OCI-LY7 (cell line): ENCODE measurements around the gene SIK3. TPM values are rescaled to one million over a fixed set of nuclear protein-coding genes. Genes with fewer than 3 reads are reported as not detected.

Source experiments
- BruUV-seq: library from RNA; stranded (reverse); fragments of 400-500 nt; replicated peaks from 2 replicates; lab custom pipeline; 2021; lab: Mats Ljungman, UMichigan
- CTCF ChIA-PET: fragments of 300-600 bp; sonication (Branson Sonifier 250); formaldehyde crosslinking; loops from one replicate; lab custom pipeline; 2022; ENCODE audit warnings: antibody characterized with exemption; ENCODE audit not compliant: unreplicated experiment; lab: Charles Lee
- POLR2A ChIA-PET: fragments of 300-600 bp; sonication (Branson Sonifier 250); formaldehyde crosslinking; loops from one replicate; lab custom pipeline; 2022; ENCODE audit warnings: antibody characterized with exemption; lab: Charles Lee
- DNase-seq: peaks from one replicate; pipeline ENCODE4 v3.0.0-alpha.2; 2015; ENCODE audit warnings: low spot score
- H2AFZ ChIP-seq: fragments of 200-600 bp; sonication (generic), shearing (Covaris generic); 2 replicates; pipeline ENCODE4 v1.6.1; 2014; ENCODE audit warnings: mild to moderate bottlenecking, antibody characterized with exemption, low read length, moderate library complexity
- H3K27ac ChIP-seq: fragments of 200-600 bp; sonication (generic); 2 replicates; pipeline ENCODE4 v1.5.1; 2014; ENCODE audit warnings: mixed run types, low read depth, mild to moderate bottlenecking, moderate library complexity, low read length, inconsistent platforms; ENCODE audit not compliant: poor library complexity, severe bottlenecking
- H3K36me3 ChIP-seq: fragments of 200-600 bp; sonication (generic); 2 replicates; pipeline ENCODE4 v1.6.1; 2014; ENCODE audit warnings: mild to moderate bottlenecking, antibody characterized with exemption, low read length, moderate library complexity, mixed read lengths; ENCODE audit not compliant: insufficient read depth
- H3K4me1 ChIP-seq: fragments of 200-600 bp; sonication (generic); 2 replicates; pipeline ENCODE4 v1.5.1; 2014; ENCODE audit warnings: mild to moderate bottlenecking, low read length; ENCODE audit not compliant: insufficient read depth, poor library complexity, severe bottlenecking
- H3K4me2 ChIP-seq: fragments of 200-600 bp; sonication (generic); 2 replicates; pipeline ENCODE4 v1.6.1; 2014; ENCODE audit warnings: mild to moderate bottlenecking, low read length
- H3K4me3 ChIP-seq: fragments of 200-600 bp; sonication (generic); 2 replicates; pipeline ENCODE4 v1.5.1; 2014; ENCODE audit warnings: mild to moderate bottlenecking, low read depth, low read length; ENCODE audit not compliant: poor library complexity, severe bottlenecking
- H3K79me2 ChIP-seq: fragments of 200-600 bp; sonication (generic); 2 replicates; pipeline ENCODE4 v1.6.1; 2016; ENCODE audit warnings: low read depth, mild to moderate bottlenecking, low read length, moderate library complexity, mixed read lengths; ENCODE audit not compliant: insufficient read depth
- H3K9me2 ChIP-seq: fragments of 200-600 bp; sonication (generic); 2 replicates; pipeline ENCODE4 v1.6.1; 2016; ENCODE audit warnings: mild to moderate bottlenecking, low read length, mixed read lengths; ENCODE audit not compliant: insufficient read depth
- H3K9me3 ChIP-seq: fragments of 200-600 bp; sonication (generic); 2 replicates; pipeline ENCODE4 v1.6.1; 2014; ENCODE audit warnings: mild to moderate bottlenecking, mixed run types, low read length, mixed read lengths
- H4K20me1 ChIP-seq: fragments of 200-600 bp; sonication (generic); 2 replicates; pipeline ENCODE4 v1.6.1; 2014; ENCODE audit warnings: mild to moderate bottlenecking, antibody characterized with exemption, low read length, moderate library complexity, mixed read lengths; ENCODE audit not compliant: insufficient read depth
- CTCF ChIP-seq: fragments of 200-600 bp; sonication (generic); conservative IDR thresholded peaks from 2 replicates; pipeline ENCODE4 v1.5.1; 2014; ENCODE audit warnings: mild to moderate bottlenecking, antibody characterized with exemption, low read length, moderate library complexity, mixed read lengths
- EZH2phosphoT487 ChIP-seq: fragments of 200-600 bp; sonication (generic); IDR thresholded peaks from 2 replicates; pipeline ENCODE4 v1.6.1; 2018; ENCODE audit warnings: low read depth, borderline replicate concordance, mild to moderate bottlenecking, mixed run types, antibody characterized with exemption, low read length, moderate library complexity, mixed read lengths
- intact Hi-C: fragments of 100-400 bp; cut with micrococcal nuclease; formaldehyde crosslinking; loops from one replicate; pipeline ENCODE4 v1.10.0; 2022; ENCODE audit not compliant: unreplicated experiment
- total RNA-seq, 2 experiments: library from RNA; depleted of rRNA in 1 of 2; stranded (reverse); fragments of >200 nt in 1 of 2; shearing (Covaris generic) in 1 of 2; gene quantifications; 2 replicates each; pipeline ENCODE4 v1.2.3, GENCODE V29; 2014 to 2022

SIK3 gene
- total RNA-seq, 2 experiments from 2014 or later = 29.3 to 72.9 TPM

- ChIA-PET POLR2A (interaction anchor here (1.3 kb wide), 1 partner anchor 214 kb away, joined by 4 read pairs; no protein-coding TSS in a partner anchor), CTCF (no interaction called here)
- no TSS peak for BruUV-seq
- DNase-seq = no peak
- H3K4me2 ChIP-seq = no peak overlapping the region
- H3K4me3 ChIP-seq = no peak overlapping the region
- no peak overlapping the region for H3K27ac ChIP-seq
- TF ChIP-seq EZH2phosphoT487 (no peak), CTCF (no peak)
- H2AFZ ChIP-seq = no peak overlapping the region
- no peaks in the 10 kb centered on the region for H4K20me1 ChIP-seq
- H3K9me3 ChIP-seq = no peaks in the 10 kb centered on the region
- peaks cover 5% of the 10 kb centered on the region; the same call in 1 of the 2 replicates for H3K36me3 ChIP-seq
- peaks cover 7% of the 10 kb centered on the region for H3K4me1 ChIP-seq
- H3K79me2 ChIP-seq = no peaks in the 10 kb centered on the region
- H3K9me2 ChIP-seq = no peaks in the 10 kb centered on the region
- intact Hi-C loops = no loop called here
Observed at GRCh38 chr11:116885951-116886655, 212.1 kb downstream of the SIK3 start.

GRCh38 chr11:116882386-116882785 lies 215.8 kb downstream of the SIK3 start:
- ChIA-PET CTCF (interaction anchor here (1.1 kb wide), 1 partner anchor 223 kb away, joined by 5 read pairs; no protein-coding TSS in a partner anchor), POLR2A (no interaction called here)
- Histone ChIP-seq H3K9me3 (no peaks in the 10 kb centered on the region), H2AFZ (no peak overlapping the region), H3K4me1 (peaks cover 7% of the 10 kb centered on the region), H3K9me2 (no peaks in the 10 kb centered on the region), H3K36me3 (peaks cover 5% of the 10 kb centered on the region; the same call in 1 of the 2 replicates), H4K20me1 (no peaks in the 10 kb centered on the region), H3K27ac (no peak overlapping the region), H3K79me2 (no peaks in the 10 kb centered on the region), H3K4me2 (no peak overlapping the region), H3K4me3 (no peak overlapping the region)
- intact Hi-C loops = loop anchor here (5.0 kb wide), 1 partner anchor 45 kb away; no protein-coding TSS in a partner anchor
- no peak for DNase-seq
- no TSS peak for BruUV-seq
- TF ChIP-seq CTCF = no peak
- no peak for TF ChIP-seq EZH2phosphoT487

- POLR2A ChIA-PET = interaction anchor here (1.5 kb wide), 1 partner anchor 45 kb away, joined by 4 read pairs; no protein-coding TSS in a partner anchor
- no TSS peak for BruUV-seq
- intact Hi-C loops = loop anchor here (5.0 kb wide), 1 partner anchor 46 kb away; no protein-coding TSS in a partner anchor
Observed at GRCh38 chr11:116881143-116881542, 217.1 kb downstream of the SIK3 start.

More at GRCh38 chr11:116881143-116881542, 217.1 kb downstream of the SIK3 start:
- CTCF ChIA-PET = interaction anchor here (1.1 to 1.5 kb wide), 2 partner anchors 217 to 225 kb away, joined by 5 read pairs; partner anchors contain the start of gene SIK3
- no peaks in the 10 kb centered on the region for H4K20me1 ChIP-seq
- no peak overlapping the region for H3K4me3 ChIP-seq
- H3K4me1 ChIP-seq = peaks cover 7% of the 10 kb centered on the region
- H3K27ac ChIP-seq = no peak overlapping the region
- H3K79me2 ChIP-seq = no peaks in the 10 kb centered on the region
- TF ChIP-seq CTCF = no peak
- no peak for TF ChIP-seq EZH2phosphoT487
- H3K36me3 ChIP-seq = peaks cover 11% of the 10 kb centered on the region; the same call in 1 of the 2 replicates
- no peaks in the 10 kb centered on the region for H3K9me2 ChIP-seq
- H2AFZ ChIP-seq = no peak overlapping the region
- DNase-seq = no peak
- no peaks in the 10 kb centered on the region for H3K9me3 ChIP-seq
- H3K4me2 ChIP-seq = no peak overlapping the region
